Endometrium (tissue), 2 donors: Measurements from ENCODE around the gene RAD51B.
A peak's percentile ranks its signal among the peaks of the same experiment; 100 is the strongest.
"Not testable (repeated sequence)": the region's sequence is repeated elsewhere in the genome, so short reads cannot be mapped to it uniquely, and the experiment has no call there.

ENCODE experiments used
- FAIRE-seq: peaks from 2 replicates; lab custom pipeline; 2012; peaks lifted over from hg19 to GRCh38; lab: Jason Lieb, UNC
- donor health status: control.
- donor health status: control.

The RAD51B gene

DNA sequence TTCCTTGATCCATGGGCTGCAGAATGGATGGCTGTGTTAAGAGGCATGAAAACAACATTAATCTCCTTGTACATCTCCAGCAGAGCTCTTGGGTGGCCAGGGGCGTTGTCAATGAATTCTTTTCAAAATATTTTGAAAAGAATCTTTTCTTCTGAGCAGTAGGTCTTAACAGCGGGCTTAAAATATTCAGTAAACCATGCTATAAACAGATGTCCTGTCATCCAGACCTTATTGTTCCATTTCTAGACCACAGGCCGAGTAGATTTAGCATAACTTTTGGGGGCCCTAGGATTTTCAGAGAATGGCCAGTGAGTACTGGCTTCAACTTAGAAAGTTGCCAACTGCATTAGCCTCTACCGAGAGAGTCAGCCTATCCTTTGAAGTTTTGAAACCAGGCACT lies 130.2 kb downstream of the RAD51B start:
- no peak for FAIRE-seq

- no peak for FAIRE-seq
Measured at GRCh38 chr14:67950386-67950785, 130.8 kb downstream of the RAD51B start.

GRCh38 chr14:67951529-67952135 lies 132.1 kb downstream of the RAD51B start:
- FAIRE-seq = no peak

DNA sequence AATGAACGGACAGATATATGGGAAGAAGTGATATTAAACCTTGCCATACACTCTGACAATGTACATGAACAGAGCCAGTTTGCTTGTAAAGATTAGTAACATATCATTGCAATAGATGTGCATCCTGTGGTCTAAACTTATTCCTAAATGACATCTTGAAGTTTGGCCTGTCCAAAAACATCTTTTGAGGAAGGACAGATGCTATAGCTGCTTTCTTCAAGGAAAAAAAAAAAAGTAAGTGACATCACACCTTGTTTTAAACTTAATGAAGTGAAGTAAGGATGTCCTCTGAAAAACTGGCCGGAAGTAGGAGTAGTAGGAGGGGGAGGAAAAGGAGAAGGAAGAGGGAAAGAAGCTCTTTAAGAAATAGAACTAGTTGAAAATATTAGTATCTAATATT lies 132.8 kb downstream of the RAD51B start:
- no peak for FAIRE-seq

GRCh38 chr14:67952786-67953185 lies 133.2 kb downstream of the RAD51B start:
- FAIRE-seq = no peak

- FAIRE-seq = no peak
Measured at GRCh38 chr14:67955261-67955660, 135.7 kb downstream of the RAD51B start.

GRCh38 chr14:67957946-67958345 lies 138.4 kb downstream of the RAD51B start:
- no peak for FAIRE-seq

DNA sequence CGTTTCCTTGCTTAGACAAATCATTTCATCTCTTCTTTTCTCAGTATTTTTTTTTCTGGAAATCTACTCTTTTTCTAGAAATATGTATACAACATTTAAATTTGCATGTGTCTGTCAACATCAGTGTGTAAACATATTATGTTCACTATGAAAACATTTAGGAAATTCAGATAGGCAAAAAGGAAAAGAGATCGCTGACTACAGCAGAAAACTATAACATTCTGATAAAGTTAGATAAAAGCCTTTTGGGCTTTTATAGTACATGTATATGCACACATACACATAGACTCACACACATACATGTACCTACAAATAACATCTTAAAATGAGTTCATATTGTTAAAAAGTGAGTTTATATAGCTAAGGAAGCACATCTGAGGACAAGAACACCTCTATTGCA lies 142.1 kb downstream of the RAD51B start:
- FAIRE-seq = no peak

DNA sequence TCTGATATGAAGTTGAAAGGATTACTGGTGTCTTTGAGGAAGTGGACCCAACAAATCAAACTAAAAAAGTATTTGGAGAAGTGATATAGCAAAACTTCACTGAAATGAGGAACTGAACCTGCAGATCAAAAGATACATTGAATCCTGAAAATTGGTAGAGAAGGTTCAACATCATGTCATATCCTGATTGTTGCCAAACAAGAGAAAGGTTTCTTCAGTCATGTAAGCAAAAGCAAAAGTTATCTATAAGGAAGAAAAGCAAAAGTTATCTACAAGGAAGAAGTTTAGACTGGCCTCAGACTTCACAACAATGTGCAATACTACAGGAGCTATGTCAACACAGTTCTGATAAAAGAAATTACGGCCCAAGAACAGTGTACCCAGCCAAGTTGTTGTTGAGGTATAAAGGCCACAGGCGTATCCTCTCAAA lies 142.7 kb downstream of the RAD51B start:
- FAIRE-seq = no peak

DNA sequence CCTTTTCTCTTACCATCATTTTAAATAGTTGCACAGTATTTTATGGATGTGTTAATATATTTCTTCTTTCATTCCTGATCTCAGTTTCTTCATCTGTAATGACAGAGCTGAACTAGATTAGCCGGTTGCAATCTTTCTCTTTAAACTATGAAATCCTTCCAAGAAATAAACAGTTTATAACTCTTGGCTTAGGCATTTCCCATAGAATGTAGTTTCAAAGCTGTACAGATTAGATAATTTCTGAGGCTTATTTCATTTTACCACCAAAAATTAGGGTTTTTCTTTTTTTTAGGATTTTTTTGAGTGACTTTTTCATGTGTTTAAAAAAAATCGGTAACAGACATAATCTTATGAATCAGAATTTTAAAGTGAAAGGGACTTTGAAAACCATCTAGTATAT lies 144.0 kb downstream of the RAD51B start:
- peak; percentile 35 for FAIRE-seq

DNA sequence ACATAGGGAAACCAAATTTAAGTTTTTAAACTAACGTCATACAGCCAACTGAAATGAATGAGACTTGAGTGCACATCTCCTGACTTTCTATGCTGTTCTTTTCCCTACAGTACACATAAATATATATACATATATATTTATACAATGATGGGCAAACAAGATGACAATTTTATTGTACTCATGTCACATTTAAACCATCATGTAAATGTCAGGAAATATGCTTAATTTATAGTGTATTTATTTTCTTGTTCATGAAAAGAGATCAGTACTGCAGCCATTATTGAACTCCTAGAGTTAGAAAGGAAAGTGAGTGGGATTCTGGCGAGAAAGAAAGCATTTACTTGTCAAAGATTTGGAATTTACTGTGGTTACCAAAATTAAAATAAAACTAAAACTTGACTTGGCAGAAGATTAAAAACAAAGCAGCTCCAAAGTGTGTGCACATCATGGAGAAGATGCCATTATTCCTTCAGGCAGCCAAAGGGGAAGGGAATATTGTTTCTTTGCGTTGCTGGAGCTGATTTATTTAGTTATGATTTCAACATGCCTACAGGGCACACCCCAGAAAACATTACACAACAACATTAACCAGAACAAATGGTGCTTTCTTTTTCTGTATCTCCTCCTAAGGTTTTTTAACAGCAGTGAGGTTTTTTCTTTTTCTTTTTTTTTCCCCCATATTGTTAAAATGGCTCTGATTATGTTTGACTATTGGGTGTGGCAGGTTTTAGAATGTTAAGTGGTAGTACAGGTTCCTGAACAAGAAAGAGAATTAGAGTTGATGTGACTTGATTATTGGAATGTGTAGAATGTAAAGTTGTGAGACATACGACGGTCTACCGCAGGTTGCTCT lies 144.6 kb downstream of the RAD51B start:
- peak; percentile 58 for FAIRE-seq

DNA sequence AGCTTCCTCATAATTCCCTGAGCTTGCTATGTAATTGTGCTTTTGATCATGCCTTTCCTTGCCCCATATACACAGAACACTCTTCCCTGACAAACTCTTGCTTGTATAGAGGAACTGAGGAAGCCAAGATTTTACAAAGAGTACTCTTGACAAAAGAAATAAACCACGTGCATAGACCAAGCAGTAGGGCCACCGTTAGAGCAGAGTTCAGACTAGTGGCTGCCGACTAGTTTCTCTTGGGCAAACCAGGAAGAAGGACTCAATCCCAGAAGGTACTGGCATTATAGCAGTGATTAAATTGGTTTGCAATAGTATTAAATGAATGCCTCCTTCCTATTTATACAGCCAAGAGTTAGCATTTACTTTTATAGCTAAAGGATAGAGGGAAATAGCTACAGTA lies 146.1 kb downstream of the RAD51B start:
- no peak for FAIRE-seq

- FAIRE-seq = no peak
Measured at GRCh38 chr14:67967206-67967605, 147.6 kb downstream of the RAD51B start.

- not testable (repeated sequence) for FAIRE-seq
Measured at GRCh38 chr14:67967970-67968369, 148.4 kb downstream of the RAD51B start.

- no peak for FAIRE-seq
Measured at GRCh38 chr14:67970923-67971322, 151.3 kb downstream of the RAD51B start.

GRCh38 chr14:67971627-67972625 lies 152.3 kb downstream of the RAD51B start:
- FAIRE-seq = no peak

DNA sequence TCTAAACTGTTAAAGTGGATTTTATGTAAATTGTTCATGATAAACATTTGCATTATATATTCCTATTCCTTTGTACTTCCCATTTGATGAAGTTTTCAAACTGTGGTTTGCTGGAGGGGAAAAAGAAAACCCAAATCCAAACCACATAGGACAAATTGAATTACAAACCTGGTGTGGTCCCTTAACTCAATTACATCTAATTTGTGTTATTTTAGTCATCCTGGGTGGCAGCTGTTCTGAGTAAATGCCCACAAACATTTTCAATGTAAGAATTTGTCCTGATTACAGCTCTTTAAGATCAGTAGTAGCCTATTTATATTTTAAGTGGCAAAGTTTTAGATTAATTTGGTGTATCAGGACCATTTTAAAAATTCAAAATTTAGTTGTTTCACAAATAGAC lies 153.9 kb downstream of the RAD51B start:
- FAIRE-seq = no peak

DNA sequence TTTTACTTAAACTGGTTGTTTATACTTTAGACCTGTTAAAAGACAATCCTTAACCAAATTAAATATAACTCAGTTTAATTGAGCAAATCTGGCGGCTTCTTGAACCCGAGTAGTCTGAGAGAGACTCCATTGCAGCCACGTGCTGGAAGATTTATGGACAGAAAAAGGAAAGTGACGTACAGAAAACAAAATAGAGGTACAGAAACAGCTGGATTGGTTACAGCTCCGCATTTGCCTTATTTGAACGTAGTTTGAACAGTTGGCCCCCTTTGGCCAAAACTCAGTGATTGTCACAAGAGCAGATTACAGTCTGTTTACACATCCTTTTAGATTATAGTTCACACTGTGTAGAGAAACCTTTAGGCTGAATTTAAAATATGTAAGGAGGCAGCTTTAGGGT lies 155.9 kb downstream of the RAD51B start:
- no peak for FAIRE-seq

- no peak for FAIRE-seq
Measured at GRCh38 chr14:67977434-67978034, 158.0 kb downstream of the RAD51B start.

DNA sequence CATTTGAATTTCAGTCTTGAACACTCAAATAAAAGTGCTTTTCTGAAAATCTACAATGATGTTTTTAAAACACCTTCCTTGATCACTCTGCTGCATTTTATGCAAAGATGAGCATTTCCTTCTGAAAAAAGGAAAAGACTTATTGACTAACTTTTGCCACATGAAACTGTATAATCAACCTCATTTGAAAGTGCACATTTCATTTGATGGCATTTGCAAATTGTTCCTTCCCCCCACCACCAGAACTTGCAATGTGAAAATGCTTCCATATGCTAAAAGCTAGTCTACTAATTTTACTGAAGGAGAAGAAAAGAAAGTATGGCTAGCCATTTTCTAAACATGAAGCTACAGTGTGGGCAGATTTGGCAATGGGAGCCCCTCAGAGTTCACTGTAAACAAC lies 159.2 kb downstream of the RAD51B start:
- FAIRE-seq = no peak

DNA sequence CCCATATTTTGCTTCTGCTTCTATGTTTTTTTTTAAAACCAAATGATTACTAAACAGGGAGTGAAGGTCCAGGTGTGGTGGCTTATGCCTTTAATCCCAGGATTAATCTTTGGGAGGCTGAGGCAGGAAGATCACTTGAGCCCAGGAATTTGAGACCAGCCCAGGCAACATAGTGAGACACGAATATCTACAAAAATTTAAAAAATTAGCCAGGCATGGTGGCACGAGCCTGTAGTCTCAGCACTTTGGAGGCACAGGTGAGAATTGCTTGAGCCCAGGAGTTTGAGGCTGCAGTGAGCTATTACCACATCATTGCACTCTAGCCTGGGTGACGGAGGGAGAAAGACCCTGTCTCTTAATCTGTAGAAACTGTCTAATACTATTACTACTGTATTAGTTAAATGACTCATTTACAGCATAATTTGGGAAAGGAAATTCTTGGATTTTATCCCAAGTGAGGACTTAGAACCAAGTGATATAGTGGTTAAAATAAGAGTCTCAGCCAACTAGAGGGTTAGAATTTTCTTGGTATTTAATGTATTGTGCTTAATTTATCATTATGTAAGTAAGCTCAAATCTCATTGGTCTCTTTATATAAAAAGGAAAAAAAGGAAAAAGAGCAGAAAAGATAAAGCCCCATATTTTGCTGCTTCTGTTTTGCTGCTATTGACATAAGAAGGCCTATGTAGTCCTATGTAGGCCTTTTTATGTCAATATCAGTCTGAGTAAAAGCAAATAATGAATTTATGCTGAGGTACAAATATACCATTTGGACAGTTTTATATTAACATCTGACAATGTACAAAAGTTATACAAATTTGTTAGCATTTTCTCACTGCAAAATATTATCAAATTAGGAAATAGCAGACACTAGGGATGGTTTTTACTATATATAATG lies 163.4 kb downstream of the RAD51B start:
- FAIRE-seq = no peak
